H1 (cell line): ENCODE results near the gene TCEANC2. TPM values are rescaled to one million over a fixed set of nuclear protein-coding genes. Genes with fewer than 3 reads are reported as not detected.

Experiments
- CTCF ChIA-PET: fragments of 300-600 bp; sonication (Branson Sonifier 250); formaldehyde crosslinking; loops from one replicate; lab custom pipeline; 2021; ENCODE audit not compliant: partially characterized antibody; lab: Charles Lee
- POLR2A ChIA-PET: fragments of 300-600 bp; sonication (Branson Sonifier 250); formaldehyde crosslinking; loops from one replicate; lab custom pipeline; 2021; ENCODE audit warnings: inconsistent platforms; ENCODE audit not compliant: partially characterized antibody; lab: Charles Lee
- DNase-seq, 2 experiments: peaks; one replicate each; pipeline versions ENCODE4 v3.0.0 to v3.0.0-alpha.2; 2010 to 2022; ENCODE audit warnings: low spot score in 2 of 2, low read depth in 1 of 2, mixed read lengths in 1 of 2
- FAIRE-seq: peaks from 2 replicates; lab custom pipeline; 2011; peaks lifted over from hg19 to GRCh38; lab: Jason Lieb, UNC
- H2AFZ ChIP-seq: 2 replicates; pipeline ENCODE4 v1.8.1; 2012; ENCODE audit warnings: low read length, inconsistent platforms
- H2AK5ac ChIP-seq: 2 replicates; pipeline ENCODE4 v1.6.1; 2013; ENCODE audit warnings: low read depth, low read length
- H2BK120ac ChIP-seq: replicated peaks from 2 replicates; pipeline ENCODE3; 2013; ENCODE audit warnings: low read depth, low read length, inconsistent platforms
- H2BK12ac ChIP-seq: 2 replicates; pipeline ENCODE4 v1.6.1; 2013; ENCODE audit warnings: low read depth, low read length
- H2BK15ac ChIP-seq: 2 replicates; pipeline ENCODE4 v1.6.1; 2013; ENCODE audit warnings: low read length
- H2BK20ac ChIP-seq: 2 replicates; pipeline ENCODE4 v1.6.1; 2013; ENCODE audit warnings: low read length
- H2BK5ac ChIP-seq: 2 replicates; pipeline ENCODE4 v1.6.1; 2013; ENCODE audit warnings: low read depth, low read length
- H3K14ac ChIP-seq: 2 replicates; pipeline ENCODE4 v1.6.1; 2013; ENCODE audit warnings: inconsistent platforms; ENCODE audit not compliant: insufficient read length
- H3K18ac ChIP-seq: 2 replicates; pipeline ENCODE4 v1.6.1; 2013; ENCODE audit warnings: low read length; ENCODE audit errors: extremely low read depth
- H3K23ac ChIP-seq: 2 replicates; pipeline ENCODE4 v1.6.1; 2013; ENCODE audit warnings: inconsistent platforms; ENCODE audit not compliant: insufficient read length
- H3K23me2 ChIP-seq: 2 replicates; pipeline ENCODE4 v1.6.1; 2013; ENCODE audit warnings: low read depth, low read length
- H3K27ac ChIP-seq: 2 replicates; pipeline ENCODE4 v1.6.1; 2011; ENCODE audit warnings: low read depth, low read length, inconsistent platforms
- H3K27me3 ChIP-seq, 4 experiments: replicated peaks in 1 of 4; 1 replicate in 1 of 4; 2 replicates in 3 of 4; pipeline versions ENCODE4 v1.6.1 to v1.8.1; 2011 to 2013; ENCODE audit warnings: low read length in 3 of 4, mild to moderate bottlenecking in 3 of 4, inconsistent platforms in 2 of 4, mixed read lengths in 2 of 4, moderate library complexity in 1 of 4; ENCODE audit not compliant: control insufficient read depth in 3 of 4, insufficient read depth in 3 of 4; ENCODE audit errors: extremely low read depth in 1 of 4
- H3K36me3 ChIP-seq, 4 experiments: 2 replicates each; pipeline versions ENCODE4 v1.6.1 to v1.8.1; 2011 to 2013; ENCODE audit warnings: mild to moderate bottlenecking in 4 of 4, low read length in 3 of 4, moderate library complexity in 2 of 4, control low read depth in 1 of 4, inconsistent platforms in 1 of 4; ENCODE audit not compliant: insufficient read depth in 4 of 4, control insufficient read depth in 2 of 4
- H3K4ac ChIP-seq: replicated peaks from 2 replicates; pipeline ENCODE3; 2013; ENCODE audit warnings: low read length, low read depth, mixed read lengths, inconsistent platforms; ENCODE audit not compliant: insufficient read length
- H3K4me1 ChIP-seq, 4 experiments: replicated peaks in 1 of 4; 1 replicate in 1 of 4; 2 replicates in 3 of 4; pipeline versions ENCODE4 v1.6.1 to v1.8.1; 2011 to 2013; ENCODE audit warnings: low read length in 3 of 4, inconsistent platforms in 2 of 4, mixed read lengths in 1 of 4; ENCODE audit not compliant: insufficient read depth in 4 of 4, control insufficient read depth in 3 of 4
- H3K4me2 ChIP-seq, 2 experiments: 2 replicates each; pipeline versions ENCODE4 v1.6.1 to v1.8.1; 2011 to 2013; ENCODE audit warnings: low read depth in 2 of 2, low read length in 2 of 2, control low read depth in 1 of 2, inconsistent platforms in 1 of 2, mild to moderate bottlenecking in 1 of 2; ENCODE audit not compliant: insufficient read depth in 1 of 2
- H3K4me3 ChIP-seq, 4 experiments: fragments of 200-600, 300-600 bp in 1 of 4; sonication (generic), shearing (Covaris generic), sonication (Bioruptor Twin) in 1 of 4; 2 replicates each; pipeline versions ENCODE4 v1.5.1 to v1.8.1; 2011 to 2016; ENCODE audit warnings: low read length in 4 of 4, low read depth in 3 of 4, control low read depth in 2 of 4, inconsistent platforms in 2 of 4, mild to moderate bottlenecking in 2 of 4, mixed read lengths in 1 of 4, moderate library complexity in 1 of 4; ENCODE audit not compliant: insufficient read depth in 2 of 4; ENCODE audit errors: extremely low read depth in 1 of 4
- H3K56ac ChIP-seq: replicated peaks from 2 replicates; pipeline ENCODE3; 2013; ENCODE audit warnings: low read depth, mild to moderate bottlenecking, mixed read lengths, low read length, inconsistent platforms; ENCODE audit not compliant: insufficient read length
- H3K79me1 ChIP-seq: 2 replicates; pipeline ENCODE4 v1.6.1; 2013; ENCODE audit warnings: low read depth, low read length, control low read depth
- H3K79me2 ChIP-seq, 2 experiments: 2 replicates each; pipeline versions ENCODE4 v1.6.1 to v1.8.1; 2012 to 2013; ENCODE audit warnings: low read length in 2 of 2, mild to moderate bottlenecking in 2 of 2, inconsistent platforms in 1 of 2; ENCODE audit not compliant: insufficient read depth in 2 of 2, control insufficient read depth in 1 of 2
- H3K9ac ChIP-seq, 4 experiments: replicated peaks in 1 of 4; 1 replicate in 1 of 4; 2 replicates in 3 of 4; pipeline versions ENCODE4 v1.6.1 to v1.8.1; 2011 to 2013; ENCODE audit warnings: low read depth in 3 of 4, low read length in 3 of 4, control low read depth in 2 of 4, mild to moderate bottlenecking in 2 of 4, moderate library complexity in 2 of 4, inconsistent platforms in 1 of 4; ENCODE audit errors: extremely low read depth in 1 of 4
- H3K9me3 ChIP-seq, 2 experiments: 2 replicates each; pipeline versions ENCODE4 v1.6.1 to v1.8.1; 2012 to 2013; ENCODE audit warnings: mild to moderate bottlenecking in 2 of 2, moderate library complexity in 2 of 2, control low read depth in 1 of 2, inconsistent platforms in 1 of 2, low read depth in 1 of 2, low read length in 1 of 2, mixed read lengths in 1 of 2; ENCODE audit not compliant: insufficient read depth in 2 of 2
- H4K20me1 ChIP-seq, 2 experiments: replicated peaks in 1 of 2; 2 replicates each; pipeline versions ENCODE3 to v1.8.1; 2011 to 2013; ENCODE audit warnings: inconsistent platforms in 2 of 2, low read length in 2 of 2, mild to moderate bottlenecking in 1 of 2; ENCODE audit not compliant: insufficient read depth in 2 of 2, control insufficient read depth in 1 of 2
- H4K5ac ChIP-seq: 2 replicates; pipeline ENCODE4 v1.6.1; 2013; ENCODE audit warnings: low read length, low read depth, mixed read lengths, inconsistent platforms; ENCODE audit not compliant: insufficient read length
- H4K8ac ChIP-seq: 2 replicates; pipeline ENCODE4 v1.8.0; 2013; ENCODE audit warnings: mild to moderate bottlenecking, moderate library complexity, low read length, inconsistent platforms; ENCODE audit not compliant: insufficient read depth; ENCODE audit errors: extremely low read depth
- H4K91ac ChIP-seq: replicated peaks from 2 replicates; pipeline ENCODE3; 2013; ENCODE audit warnings: low read length, mixed read lengths, inconsistent platforms; ENCODE audit not compliant: insufficient read length
- ATF3 ChIP-seq: IDR thresholded peaks from 2 replicates; pipeline ENCODE4 v1.6.1; 2011; ENCODE audit warnings: low read depth, mild to moderate bottlenecking, low read length; ENCODE audit not compliant: insufficient read depth
- CEBPB ChIP-seq: IDR thresholded peaks from 2 replicates; pipeline ENCODE4 v1.6.1; 2012; ENCODE audit warnings: low read depth, low read length
- CHD1 ChIP-seq: IDR thresholded peaks from 2 replicates; pipeline ENCODE4 v1.6.1; 2012; ENCODE audit warnings: low read depth, low read length, improper control_type of control experiment
- CTBP2 ChIP-seq: IDR thresholded peaks from 2 replicates; pipeline ENCODE4 v1.7.0; 2011; ENCODE audit warnings: borderline replicate concordance, mild to moderate bottlenecking, moderate library complexity, mixed read lengths, low read length; ENCODE audit not compliant: insufficient read depth, insufficient read length
- E2F6 ChIP-seq: IDR thresholded peaks from 2 replicates; pipeline ENCODE4 v1.6.1; 2012; ENCODE audit warnings: inconsistent platforms
- EGR1 ChIP-seq: IDR thresholded peaks from 2 replicates; pipeline ENCODE4 v1.6.1; 2011; ENCODE audit warnings: low read depth, low read length, borderline replicate concordance
- HDAC2 ChIP-seq, 2 experiments: fragments of 300-600 bp in 1 of 2; sonication (generic) in 1 of 2; IDR thresholded peaks; 2 replicates each; pipeline ENCODE4 v1.6.1; 2011 to 2012; ENCODE audit warnings: low read depth in 2 of 2, low read length in 2 of 2, mild to moderate bottlenecking in 2 of 2, moderate library complexity in 2 of 2, borderline replicate concordance in 1 of 2, inconsistent platforms in 1 of 2
- RBBP5 ChIP-seq: IDR thresholded peaks from 2 replicates; pipeline ENCODE4 v1.7.1; 2012; ENCODE audit warnings: low read depth, mild to moderate bottlenecking, inconsistent platforms, low read length, moderate library complexity, borderline replicate concordance
- SP1 ChIP-seq: IDR thresholded peaks from 2 replicates; pipeline ENCODE4 v1.6.1; 2011; ENCODE audit warnings: low read depth, low read length
- WGBS, 2 experiments: shearing (Covaris generic) in 1 of 2; methylation state at CpG; one replicate each; pipeline versions ENCODE4 v1.1.6 to v1.1.7; 2013 to 2015; ENCODE audit warnings: low lambda C conversion rate in 2 of 2, mixed read lengths in 2 of 2, inconsistent platforms in 1 of 2, low coverage in 1 of 2, missing lambda C conversion rate in 1 of 2; ENCODE audit not compliant: insufficient replicate concordance in 2 of 2, insufficient coverage in 1 of 2, insufficient read length in 1 of 2; ENCODE audit errors: extremely low coverage in 1 of 2, missing lambda C conversion rate in 1 of 2; 5-methylcytosine and 5-hydroxymethylcytosine counted together
- polyA plus RNA-seq, 7 experiments: library from polyadenylated mRNA; depleted of rRNA in 3 of 7; stranded (reverse) in 5 of 7; unstranded in 2 of 7; fragments of >200 nt in 5 of 7; fragments of 200-250 nt in 2 of 7; gene quantifications; 1 replicate in 5 of 7; 2 replicates in 1 of 7; 4 replicates in 1 of 7; pipeline versions ENCODE4 v1.2.1 to v1.2.3, GENCODE V29; 2011 to 2013; ENCODE audit warnings: missing spikeins in 2 of 7, mixed read lengths in 2 of 7
- total RNA-seq: library from RNA; stranded (reverse); fragmentation: NEBNext Ultra II Directional; extraction: Animal tissue kit (Norgen Biotek cat#: 25700); gene quantifications from 2 replicates; pipeline ENCODE4 v1.2.1, GENCODE V29; 2021

TCEANC2 gene
- total and polyA plus RNA-seq, 2 of the 8 experiments (the other 6 are each of a cell fraction or from before 2014, with no cell fraction given) = 4.2 to 8.2 TPM

GRCh38 chr1:54153535-54154439 is 100.4 kb downstream of the TCEANC2 start:
- H4K5ac ChIP-seq = no peak overlapping the region
- H3K14ac ChIP-seq = no peak overlapping the region
- H3K4me2 ChIP-seq = no peak overlapping the region; a peak in 1 of 4 replicates
- H3K9ac ChIP-seq = no peak overlapping the region
- DNase-seq (peak in 1 of 2 experiments; percentile 66), FAIRE-seq (peak; percentile 52)
- POLR2A ChIA-PET = interaction anchor here (1.0 to 1.5 kb wide), 4 partner anchors 8 to 211 kb away, joined by 3 to 4 read pairs (median 4); no protein-coding TSS in a partner anchor
- no peak overlapping the region for H3K56ac ChIP-seq
- H4K20me1 ChIP-seq = no peaks in the 10 kb centered on the region
- H2BK5ac ChIP-seq = no peak overlapping the region
- CTCF ChIA-PET = interaction anchor here (0.7 to 2.8 kb wide), 12 partner anchors 9 to 33 kb away, joined by 3 to 16 read pairs (median 4); no protein-coding TSS in a partner anchor
- no peaks in the 10 kb centered on the region for H3K27me3 ChIP-seq
- no peak overlapping the region for H4K91ac ChIP-seq
- H3K27ac ChIP-seq = no peak overlapping the region
- no peaks in the 10 kb centered on the region for H3K9me3 ChIP-seq
- H3K4ac ChIP-seq = no peak overlapping the region
- H2BK120ac ChIP-seq = no peak overlapping the region
- H3K23me2 ChIP-seq = no peaks in the 10 kb centered on the region; the same call in 1 of the 2 replicates
- H2BK20ac ChIP-seq = 0 out of 2 replicates have a peak overlapping the region, but pooled peaks have one; percentile 3
- no peak overlapping the region for H3K23ac ChIP-seq
- 0 out of 2 replicates have a peak overlapping the region, but pooled peaks have one; percentile 15 for H2AFZ ChIP-seq
- no peak overlapping the region for H2AK5ac ChIP-seq
- H3K79me1 ChIP-seq = no peaks in the 10 kb centered on the region; the same call in 1 of the 2 replicates
- no peaks in the 10 kb centered on the region for H3K36me3 ChIP-seq
- H2BK12ac ChIP-seq = no peak overlapping the region
- WGBS, 2 experiments = 76% methylated on average over 18 of the region's 19 CpGs; no CpG with 5 or more reads in 1 of the 2 experiments
- H4K8ac ChIP-seq = no peak overlapping the region
- no peaks in the 10 kb centered on the region for H3K79me2 ChIP-seq
- peak overlapping the region; percentile 88; the same call in 1 of the 2 replicates for H2BK15ac ChIP-seq
- H3K18ac ChIP-seq = no peak overlapping the region
- H3K4me3 ChIP-seq = no peak overlapping the region
- no peaks in the 10 kb centered on the region; a peak in 2 of 7 replicates for H3K4me1 ChIP-seq
- peak; percentile 23; the same call in 1 of the 2 replicates for TF ChIP-seq E2F6
- no peak for TF ChIP-seq CTBP2
- TF ChIP-seq HDAC2 (IDR thresholded peaks at IDR 0.05; ENCODE audit: borderline replicate concordance in 1 of 2, low read depth in 2 of 2, low read length in 2 of 2) = no peak
- TF ChIP-seq ATF3 = no peak
- TF ChIP-seq CEBPB = peak; percentile 98
- TF ChIP-seq EGR1 = no peak
- TF ChIP-seq CHD1 = no peak
- no peak for TF ChIP-seq SP1
- no peak for TF ChIP-seq RBBP5
